Stimulated activated CD8-positive, alpha-beta memory T cell treated with anti-CD3 and anti-CD28 coated beads, Interleukin-7, amount 100 ng/mL, for 24 hours (primary cell): ENCODE results near the gene CUL1.

Experiments used
- DNase-seq: peaks from one replicate; pipeline ENCODE4 v3.0.0-alpha.2; 2020; ENCODE audit warnings: low read depth

The CUL1 gene

DNA sequence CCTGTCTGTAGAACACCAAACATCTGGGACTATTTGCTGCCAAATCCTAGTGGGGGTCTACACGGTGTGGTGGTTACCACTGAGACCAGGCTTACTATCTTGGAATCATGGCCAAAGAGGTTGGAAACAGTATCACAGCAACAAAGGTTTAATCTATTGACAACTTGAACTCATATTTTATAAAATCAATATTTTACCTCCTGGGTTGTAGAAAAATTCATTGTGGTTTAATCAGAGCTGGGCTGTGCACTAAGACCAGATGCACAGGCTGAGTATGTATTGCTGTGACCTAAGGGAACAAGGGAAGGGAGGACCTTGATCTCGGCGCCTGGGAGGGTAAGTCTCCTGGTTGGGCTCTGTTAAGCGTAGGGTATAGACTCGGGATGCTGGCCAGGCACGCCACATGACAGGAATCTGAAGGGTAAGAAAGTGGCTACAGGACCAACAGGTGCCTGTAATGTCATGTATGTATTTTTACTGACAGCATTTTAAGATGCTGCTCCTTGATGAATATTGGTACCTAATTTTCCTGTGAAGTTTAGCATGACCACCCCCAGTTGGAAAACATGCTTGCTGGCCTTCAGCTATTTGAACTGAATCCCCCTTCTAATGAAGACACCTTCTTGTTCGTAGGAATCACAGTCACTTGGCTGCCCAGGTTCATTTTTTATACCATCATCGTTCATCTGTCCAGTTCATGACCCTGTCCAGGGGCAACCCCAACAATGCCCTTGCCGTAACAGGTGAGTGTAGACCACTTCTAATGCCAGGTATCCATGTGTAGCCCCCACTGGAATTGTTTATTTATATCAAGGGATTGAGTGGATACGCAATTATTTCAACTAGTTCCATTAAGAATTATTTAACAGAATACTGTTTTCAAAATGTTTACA, 105.9 kb downstream of the CUL1 start:
- DNase-seq: no peak

DNA sequence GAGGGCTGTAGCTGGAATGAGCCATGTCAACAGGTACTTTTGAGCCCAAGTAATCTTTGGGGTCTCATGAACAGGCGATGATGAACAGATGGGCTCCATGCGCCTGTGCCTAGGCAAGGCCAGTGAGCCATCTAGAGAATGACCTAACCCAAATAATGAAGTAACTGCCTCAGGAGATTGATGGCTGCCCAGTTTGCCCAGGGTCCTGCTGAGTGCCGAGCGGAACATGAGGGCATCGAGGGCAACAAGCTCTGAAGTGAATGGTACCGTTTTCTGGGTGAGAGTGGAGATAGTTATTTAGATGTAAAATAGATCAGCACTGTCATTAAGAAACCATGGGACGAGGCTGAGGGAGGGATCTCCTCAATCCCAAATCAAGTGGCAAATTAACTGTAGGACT, 107.5 kb downstream of the CUL1 start:
- DNase-seq: no peak

DNA sequence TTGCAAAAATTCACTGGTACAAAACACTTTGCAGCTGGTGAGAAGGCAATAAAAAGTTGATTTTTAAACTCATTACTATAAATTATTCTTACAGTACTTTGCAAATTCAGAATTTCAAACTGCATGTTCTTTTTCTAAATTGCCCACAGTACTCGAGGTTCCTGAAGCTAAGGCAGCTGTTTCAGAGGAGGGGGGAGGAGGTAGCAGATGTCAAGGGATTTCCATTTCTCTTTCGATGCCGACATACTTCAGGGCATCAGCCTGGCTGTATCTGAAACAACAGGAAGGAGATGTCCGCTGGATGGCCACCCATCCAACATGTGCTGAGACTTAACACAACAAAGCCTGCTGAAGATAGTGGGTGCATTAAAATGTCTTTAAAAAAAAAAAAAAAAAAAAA, 108.7 kb downstream of the CUL1 start:
- DNase-seq: no peak

DNA sequence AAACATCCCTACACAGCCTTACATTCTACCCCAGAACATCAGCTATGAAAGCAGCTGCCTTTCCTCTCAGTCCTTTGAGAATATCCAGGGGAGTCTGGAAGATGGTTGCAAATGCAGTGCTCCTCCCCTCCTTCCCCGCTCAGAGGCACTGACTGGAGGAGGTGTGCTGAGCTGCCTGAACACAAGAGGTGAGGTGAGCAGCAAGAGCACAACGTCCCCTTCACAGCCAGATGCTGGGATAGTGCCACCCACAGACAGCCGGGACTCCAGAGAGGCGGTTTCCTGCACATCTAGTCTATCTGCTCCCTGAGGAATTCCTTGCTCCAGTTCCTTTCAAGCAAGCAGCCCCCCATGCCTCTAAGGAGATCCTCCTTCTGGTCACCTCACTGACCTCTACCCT, 111.2 kb downstream of the CUL1 start:
- DNase-seq: no peak

DNA sequence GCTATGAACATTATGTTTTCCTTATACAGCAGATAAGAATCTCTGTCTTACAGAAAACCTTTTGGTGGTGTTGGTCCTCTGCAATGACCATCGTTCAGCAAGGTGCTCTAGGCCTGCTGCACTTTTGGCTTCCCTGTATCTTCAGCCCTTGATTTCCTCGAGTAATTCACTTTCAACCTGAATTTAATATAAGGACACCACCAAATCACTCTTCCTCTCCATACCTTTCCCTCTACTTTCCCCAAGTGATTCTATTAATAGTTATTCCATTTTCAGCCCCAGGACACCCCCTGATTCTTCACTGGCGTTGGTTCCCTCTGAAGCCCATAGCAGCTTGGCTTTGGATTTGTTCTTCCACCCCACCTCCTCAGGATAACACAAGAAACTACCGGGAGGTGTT, 113.2 kb downstream of the CUL1 start:
- no peak for DNase-seq

DNA sequence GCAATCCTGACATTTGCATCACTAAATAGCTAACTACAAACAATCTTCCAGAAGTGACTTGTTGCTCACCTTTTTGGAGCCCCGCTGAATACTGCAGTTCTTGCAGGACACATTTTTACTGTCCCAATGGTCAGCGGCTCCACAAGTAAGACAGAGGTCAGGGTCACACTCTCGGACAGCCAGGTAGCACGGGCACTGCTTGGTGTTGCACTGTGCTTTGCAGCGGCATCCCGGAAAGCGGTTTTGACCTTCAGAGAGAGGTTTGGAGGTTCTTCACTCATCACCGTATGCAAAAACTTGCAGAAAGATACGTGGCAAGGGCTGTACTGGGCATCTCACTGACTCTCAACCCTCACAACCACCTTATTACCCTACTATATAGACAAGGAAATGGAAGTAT, 115.2 kb downstream of the CUL1 start:
- DNase-seq: no peak

DNA sequence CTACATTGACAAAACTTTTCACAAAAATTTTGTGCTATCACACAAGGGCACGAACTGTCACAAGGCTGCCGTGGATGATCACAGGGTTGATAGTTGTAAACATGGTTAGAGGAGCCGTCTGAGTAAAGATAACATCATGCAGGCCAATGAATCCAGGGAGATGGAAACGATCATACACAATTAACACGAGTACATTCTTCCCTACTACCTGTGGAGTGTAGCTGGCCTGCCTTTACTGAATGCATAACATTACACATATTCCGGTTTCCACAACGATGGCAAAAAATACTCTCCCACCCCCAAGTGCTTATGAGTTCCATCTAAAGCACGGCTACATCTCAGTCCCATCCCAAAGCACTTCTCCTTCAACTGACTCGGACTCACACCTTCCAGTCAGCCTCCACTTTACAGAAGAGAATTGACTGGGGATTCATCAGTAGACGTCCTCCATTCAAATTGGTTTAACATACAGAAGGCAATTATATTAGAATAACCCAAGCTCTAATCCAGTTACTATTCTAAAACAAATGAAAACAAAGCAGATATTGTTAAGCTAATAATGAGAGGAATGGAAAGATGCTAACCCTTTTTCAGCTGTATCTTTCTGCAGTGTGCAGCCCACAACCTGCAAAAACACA, 116.3 kb downstream of the CUL1 start:
- no peak for DNase-seq

DNA sequence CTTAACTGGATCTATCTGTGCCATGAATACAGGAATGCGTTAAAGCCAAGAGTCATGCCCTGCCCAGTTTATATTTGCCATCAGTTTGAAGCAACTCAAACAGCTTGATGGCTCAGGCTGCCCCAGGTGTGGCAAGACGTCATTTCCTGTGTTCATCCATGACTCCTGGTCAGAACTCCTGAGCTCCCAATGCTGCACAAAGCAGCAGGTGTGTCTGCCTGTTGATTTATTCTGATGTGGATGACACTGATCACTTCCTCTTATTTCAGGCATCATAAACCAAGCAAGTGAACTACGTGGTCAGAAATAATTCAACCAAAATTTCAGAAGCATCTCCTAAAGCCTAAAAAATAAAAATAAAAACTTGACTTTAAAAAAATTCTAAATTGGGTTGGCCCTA, 116.9 kb downstream of the CUL1 start:
- no peak for DNase-seq

DNA sequence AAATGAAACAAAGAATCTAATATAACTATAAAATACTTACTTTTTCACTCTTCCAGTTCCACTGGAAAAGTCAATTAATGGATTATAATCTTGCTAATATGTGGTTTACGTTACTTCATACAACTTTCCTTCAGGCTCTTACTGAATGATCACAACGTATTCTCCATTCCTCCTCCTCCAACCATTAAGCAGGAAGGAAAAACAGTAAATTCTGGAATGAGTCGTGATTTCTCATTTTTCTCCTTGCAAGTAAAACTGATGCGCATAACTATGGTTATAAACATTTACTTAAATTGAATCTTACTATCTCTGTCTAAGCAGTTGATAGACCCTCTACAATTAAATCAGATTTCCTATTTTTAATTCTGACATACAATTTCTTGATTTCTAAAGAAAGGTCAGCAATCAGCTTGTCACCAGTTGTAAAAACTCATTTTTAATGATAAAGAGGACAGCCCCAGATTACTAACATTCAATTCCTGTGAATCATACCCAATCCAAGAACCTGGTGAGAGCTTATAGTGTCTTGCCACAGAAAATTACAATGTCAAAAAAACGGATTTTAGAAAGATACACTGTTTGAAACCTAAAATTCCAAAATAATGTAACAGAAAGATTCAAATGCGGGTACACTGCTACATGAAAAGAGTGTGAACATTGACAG, 121.1 kb downstream of the CUL1 start:
- no peak for DNase-seq

DNA sequence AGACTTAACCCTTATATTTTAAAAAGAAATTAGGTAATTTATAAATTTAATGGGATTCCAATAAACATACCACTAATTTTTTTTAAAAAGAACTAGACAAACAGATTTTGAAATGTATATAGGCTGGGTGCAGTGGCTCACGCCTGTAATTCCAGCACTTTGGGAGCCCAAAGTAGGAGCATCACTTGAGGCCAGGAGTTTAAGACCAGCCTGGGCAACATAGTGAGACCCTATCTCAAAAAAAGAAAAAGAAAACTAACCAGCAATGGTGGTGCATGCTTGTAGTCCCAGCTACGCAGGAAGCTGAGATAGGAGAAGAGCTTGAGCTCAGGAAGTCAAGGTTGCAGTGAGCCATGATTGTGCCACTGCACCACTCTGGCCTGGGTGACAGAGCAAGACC, 122.7 kb downstream of the CUL1 start:
- no peak for DNase-seq

DNA sequence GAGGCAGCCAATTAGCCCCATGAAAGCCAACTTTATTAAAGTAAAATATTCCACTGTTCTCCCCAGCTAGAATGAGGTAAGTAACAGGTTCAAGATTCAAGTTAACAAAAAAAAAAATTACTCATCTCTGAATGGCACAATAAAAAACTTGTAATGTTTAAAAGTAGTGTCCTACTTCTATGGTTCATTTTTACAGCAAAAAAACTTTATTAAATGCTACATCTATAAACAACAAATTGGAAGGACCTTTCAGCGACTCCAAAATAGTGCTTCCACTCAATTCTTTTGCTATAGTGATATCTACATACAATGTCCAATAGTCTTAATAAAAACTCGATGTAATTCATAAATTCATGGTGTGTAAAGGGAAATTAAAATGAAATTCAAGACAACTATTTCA, 126.2 kb downstream of the CUL1 start:
- no peak for DNase-seq

DNA sequence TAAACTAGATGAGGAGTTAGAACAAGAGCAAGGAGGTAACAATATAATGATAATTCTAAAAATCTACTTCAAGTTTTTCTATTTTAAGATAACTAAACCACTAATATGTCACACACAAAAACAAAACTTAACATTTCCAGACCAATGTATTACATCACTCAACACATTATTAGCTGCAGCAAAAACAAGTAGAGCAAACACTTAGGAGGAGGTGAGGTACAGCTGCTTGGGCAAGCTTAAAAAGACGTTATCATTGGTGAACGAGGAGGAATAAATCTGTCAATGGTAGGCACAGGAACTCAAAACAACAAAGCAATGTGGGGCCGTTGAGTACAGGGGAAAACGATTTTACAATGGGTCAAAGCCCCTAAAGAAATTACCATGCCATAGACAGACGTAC, 126.6 kb downstream of the CUL1 start:
- no peak for DNase-seq

DNA sequence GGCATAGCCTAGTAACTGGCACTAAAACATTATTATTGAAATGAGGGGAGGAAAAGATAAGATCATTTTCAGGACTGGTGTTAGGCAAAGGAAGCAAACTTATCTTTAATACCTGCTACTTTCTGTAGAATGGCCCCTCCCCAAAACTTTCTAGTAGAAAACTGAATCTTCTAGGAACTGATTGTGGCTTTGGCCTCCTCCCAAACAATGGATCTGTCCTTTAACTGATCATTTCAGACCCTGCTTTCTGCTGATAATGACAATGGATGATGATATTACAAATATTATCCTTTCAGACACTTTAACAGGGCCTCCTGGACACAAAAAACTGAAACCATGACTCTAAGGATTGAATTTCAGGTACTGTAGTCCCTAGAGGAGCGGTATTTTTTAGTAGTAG, 130.3 kb downstream of the CUL1 start:
- no peak for DNase-seq

DNA sequence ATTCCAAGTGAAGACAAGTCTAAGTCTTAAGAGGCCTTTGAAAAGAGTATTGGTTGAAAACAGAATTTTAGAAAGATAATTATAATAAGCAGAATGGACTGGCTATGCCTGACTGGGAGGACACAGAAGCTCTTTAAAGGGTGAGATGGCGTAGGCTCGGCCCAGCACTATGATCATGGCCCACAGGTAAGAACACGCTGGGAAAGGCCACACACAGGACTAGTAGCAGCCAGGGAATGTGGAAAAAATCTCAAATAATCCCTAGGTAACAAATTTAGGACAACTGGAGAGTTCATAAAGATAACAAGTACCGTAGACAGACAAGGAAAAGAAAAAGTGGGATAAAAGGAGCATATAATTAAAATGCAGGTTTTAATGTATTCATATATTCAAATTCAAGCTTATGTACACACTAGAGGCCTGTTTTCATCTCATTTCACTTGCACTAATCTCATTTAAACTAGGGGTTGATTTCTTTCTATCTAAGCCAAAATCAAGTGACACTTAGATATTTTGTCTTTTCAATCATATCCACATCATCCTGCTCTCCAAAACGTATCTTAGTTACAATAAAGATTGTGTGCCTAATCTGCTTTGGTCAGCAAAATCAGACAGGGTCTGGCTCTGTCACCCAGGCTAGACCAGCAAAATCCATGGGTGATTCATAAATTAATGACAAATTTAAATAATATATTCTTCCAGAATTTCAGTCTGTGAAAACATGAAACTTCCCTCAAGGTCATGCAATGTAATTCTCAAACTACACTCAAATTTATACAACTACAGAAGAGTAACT, 132.4 kb downstream of the CUL1 start:
- no peak for DNase-seq

DNA sequence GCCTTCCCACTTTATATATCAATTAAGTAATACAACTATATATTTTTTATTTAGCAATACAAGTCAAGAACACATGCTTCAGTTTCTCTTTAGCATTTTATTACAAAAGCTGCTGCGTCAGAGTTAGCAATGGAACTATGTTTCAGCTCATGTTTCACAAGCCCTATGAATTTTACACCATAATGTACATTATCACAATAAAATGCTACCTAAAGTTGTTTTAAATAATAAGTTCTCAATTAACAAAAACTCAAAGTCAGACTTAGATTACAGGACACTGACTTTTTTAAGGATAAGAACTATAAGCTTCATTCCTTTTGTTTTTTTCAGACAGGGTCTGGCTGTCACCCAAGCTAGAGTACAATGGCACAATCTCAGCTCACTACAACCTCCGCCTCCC, 133.1 kb downstream of the CUL1 start:
- no peak for DNase-seq

DNA sequence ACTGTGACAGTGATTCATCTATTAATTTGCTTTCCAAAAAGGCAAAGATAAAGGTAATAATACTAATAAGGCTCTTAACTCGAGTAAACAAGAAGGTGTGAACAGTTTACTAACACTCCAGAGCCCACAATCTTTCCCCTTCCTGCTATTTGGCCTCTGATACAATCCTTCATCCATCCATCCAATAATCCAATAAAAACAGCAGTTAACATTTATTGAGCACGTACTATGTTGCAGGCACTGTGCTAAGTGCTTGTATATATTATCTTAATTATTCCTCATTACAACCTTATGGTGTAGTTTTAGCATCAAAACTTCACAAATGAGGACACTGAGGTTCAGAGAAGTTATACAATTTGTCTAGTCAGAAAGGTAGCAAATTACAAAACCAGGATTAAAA, 135.9 kb downstream of the CUL1 start:
- no peak for DNase-seq

DNA sequence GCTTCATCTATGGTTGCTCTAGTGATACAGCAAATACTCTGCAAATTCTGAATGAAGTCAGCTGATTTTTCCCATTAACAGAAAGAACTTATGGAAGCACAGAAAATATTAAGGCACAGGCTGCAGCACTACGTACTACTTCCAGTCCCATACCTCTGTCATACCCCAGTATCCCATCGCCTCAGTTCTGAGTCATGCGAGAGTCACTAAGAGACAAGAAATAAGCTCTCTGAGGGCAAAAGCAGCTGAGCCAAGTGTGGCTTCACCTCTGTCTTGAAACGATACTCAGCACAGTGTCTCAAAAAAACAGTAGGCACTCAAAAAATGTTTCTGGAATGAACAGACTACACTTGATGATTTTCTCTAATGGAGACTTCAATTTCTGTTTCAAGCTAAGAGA, 137.2 kb downstream of the CUL1 start:
- DNase-seq: no peak

DNA sequence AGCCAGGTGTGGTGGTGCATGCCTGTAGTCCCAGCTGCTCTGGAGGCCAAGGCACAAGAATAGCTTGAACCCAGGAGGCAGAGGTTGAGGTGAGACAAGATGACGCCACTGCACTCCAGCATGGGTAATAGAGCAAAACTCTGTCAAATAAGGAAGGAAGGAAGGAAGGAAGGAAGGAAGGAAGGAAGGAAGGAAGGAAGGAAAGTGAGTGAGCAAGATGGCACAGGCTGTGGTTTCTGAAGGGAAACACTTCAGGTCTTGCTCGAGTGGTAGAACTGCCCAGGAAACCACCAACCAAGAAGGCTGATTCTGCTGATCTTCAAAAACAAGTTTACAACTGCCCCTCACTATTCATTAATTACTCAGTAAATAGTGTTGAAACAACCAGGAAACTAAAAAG, 140.2 kb downstream of the CUL1 start:
- no peak for DNase-seq

DNA sequence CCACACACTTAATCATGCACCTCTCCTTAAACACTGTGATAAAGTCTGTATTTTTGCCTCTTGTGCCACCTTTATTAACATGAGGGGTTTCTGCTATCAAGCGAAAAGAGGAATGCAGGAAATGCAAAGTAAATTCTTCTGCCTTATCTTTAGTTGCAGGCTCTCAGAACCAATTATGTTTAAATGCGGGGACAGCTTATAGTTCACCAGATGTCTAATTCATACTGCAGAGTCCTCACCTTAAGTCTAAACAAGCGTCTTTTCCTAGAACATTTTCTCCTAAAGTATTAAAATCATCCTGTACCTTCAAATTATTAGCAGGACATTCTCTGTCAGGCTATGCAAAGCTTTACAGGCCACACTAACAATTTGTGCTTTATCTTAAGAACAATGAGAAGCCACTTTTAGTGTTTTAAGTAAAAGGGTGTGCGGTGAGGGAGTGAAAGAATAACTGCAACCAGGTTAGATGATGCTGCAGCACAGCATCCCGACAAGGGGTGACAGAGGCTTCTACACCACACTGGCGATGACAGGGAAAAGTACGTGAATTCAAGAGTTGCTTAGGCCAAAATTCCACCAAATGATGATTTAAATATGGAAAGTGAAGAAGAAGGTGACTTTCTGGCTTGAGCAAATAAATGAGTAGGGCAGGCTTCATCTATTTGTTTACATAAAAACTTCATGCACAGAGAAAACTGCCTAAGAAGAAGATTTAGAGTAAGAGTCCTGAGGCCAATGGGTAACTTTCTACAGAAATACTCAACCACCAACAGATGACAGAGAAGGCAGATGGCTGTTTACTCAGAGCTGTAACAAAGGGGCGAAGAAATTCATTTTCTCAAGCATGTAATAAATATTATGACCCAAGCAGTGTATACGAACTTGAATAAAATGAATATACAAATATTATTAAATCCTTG, 149.4 kb downstream of the CUL1 start:
- DNase-seq: no peak

DNA sequence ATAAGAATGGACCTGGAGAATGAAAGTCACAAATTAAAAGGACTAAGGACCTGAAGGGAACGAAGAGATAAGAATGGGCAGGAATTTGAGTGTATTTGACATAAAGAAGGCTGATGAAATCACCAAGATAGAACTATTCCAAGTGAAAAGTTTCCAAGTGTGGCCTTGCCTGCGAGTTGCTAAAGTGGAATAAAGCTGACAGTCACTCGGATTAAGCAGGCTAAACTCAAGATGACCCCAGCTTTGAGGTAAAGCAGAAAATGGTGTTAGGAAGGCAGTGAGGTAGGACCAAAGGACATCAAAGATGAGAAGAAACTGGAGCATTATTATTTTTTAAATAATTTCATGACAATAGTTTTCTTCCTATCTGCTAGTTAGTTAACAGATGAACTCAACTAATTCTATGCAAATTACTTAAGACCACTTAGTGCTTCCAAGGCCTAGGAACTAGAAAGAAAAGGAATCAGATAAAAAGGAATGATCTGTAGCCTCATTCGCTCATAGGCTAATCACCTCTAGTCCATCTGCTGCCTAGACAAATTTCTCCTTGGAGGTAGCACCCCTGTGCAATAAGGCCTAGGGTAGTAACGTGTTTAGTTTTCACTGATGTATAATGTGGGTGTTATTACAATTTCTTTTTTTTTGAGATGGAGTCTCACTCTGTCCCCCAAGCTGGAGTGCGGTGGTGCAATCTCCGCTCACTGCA, 150.8 kb downstream of the CUL1 start:
- no peak for DNase-seq

DNA sequence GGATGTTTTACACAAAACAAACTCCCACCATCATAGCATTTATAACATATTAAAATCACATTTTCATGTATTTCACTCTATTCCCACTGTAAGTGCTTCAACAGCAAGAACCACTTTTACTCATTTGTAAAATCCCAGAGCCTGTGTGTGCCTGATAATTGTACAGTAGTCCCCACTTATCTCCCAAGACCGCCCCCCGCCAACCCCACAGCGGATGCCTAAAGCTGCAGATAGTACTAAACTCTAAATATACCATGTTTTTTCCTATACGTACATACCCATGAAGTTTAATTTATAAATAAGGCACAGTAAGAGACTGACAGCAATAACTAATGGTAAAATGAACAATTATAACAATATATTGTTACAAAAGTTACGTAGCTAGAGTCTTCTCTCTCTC, 151.9 kb downstream of the CUL1 start:
- no peak for DNase-seq
